GM18517 (cell line): ENCODE data around the gene URB2.
"Not testable (repeated sequence)": the region's sequence is repeated elsewhere in the genome, so short reads cannot be mapped to it uniquely, and the experiment has no call there.

ENCODE experiments used
- ATAC-seq: cut with Tn5 transposase; IDR thresholded peaks from one replicate; pipeline ENCODE4 v1.9.1; 2021; ENCODE audit warnings: mild to moderate bottlenecking, moderate library complexity; ENCODE audit not compliant: unreplicated experiment

Gene URB2

DNA sequence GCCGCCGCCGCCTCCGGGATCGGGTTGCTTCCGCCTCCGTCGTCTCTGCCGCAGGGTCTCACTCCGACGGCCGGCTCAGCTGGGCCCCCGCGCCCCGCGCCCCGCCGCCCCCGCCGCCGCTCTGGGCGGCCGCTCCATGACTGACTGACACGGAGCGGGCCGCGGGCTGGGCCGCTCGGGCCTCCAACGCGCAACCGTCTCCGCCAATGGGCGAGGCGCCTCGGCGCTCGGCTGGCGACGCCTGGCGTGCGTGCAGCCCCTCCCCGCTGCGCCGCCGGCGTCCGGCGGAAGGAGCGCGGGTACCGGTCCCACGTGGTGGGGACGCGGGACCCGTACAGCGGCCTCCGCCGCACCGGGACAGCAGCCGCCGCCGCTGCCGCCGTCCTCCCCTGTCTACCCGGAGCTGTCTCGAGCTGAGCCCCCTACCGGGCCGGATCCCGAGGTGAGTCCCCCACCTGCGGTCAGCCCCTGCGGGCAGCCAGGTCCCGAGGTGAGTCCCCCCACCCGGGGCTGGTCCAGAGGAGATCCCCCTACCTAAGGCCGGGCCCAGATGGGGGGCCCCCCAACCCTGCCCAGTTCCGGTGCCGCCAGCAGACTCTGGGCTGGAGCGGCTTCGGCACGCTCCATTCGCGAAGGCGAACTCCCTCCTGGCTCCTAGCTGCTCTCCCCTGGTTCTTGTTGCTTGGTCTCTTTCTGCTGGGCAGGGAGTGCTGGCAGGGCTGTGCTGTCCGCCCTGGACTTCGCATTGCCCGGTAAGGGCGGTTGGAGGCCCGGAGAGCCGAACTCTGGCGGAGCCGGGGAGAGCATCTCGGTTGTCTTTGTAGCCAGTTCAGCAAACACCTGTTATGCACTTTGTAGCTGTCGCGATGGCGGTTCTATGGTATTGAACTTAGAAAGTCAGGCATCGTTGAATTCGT lies at the start of gene URB2, which contains the start of gene TAF5L:
TSS of gene URB2 (plus strand) at position 333 of the 917 bp plus-strand sequence. CDS start 1,387 bp downstream, outside the sequence.
TSS of gene TAF5L (minus strand) at position 208 of the 917 bp plus-strand sequence. CDS start 11,640 bp downstream, outside the sequence.
- peak; percentile 79 for ATAC-seq

DNA sequence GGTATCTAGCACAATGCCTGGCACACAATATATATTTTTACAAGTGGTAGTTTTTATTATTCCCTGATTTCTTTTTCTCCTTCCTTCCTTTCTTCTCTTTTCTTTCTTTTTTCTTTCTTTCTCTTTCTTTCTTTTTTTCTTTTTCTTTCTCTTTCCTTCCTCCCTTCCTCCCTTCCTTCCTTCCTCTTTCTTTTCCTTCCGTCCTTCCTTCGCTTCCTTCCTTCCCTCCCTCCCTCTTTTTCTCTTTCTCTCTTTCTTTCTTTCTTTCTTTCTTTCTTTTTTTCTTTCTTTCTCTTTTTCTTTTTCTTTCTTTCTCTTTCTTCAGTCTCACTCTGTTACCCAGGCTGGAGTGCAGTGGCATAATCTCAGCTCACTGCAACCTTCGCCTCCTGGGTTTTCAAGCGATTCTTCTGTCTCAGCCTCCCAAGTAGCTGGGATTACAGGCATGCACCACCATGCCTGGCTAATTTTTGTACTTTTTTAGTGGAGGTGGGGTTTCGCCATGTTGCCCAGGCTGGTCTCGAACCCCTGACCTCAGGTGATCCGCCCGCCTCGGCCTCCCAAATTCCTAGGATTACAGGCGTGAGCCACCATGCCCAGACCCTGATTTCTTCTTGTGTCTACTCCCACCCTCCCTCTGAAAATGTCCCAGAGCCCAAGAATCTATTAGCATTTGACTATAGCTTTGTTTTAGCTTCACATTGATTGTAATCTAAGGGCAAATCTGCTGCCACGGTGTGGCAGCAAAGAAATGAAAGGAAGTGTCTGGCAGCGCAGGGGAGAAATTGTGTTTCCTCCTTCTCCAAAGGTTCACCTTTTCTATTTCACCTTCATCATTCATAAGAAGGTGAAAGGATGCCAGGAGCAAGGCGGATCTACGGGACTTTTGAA lies 47.6 kb upstream of the URB2 start:
- ATAC-seq: no peak

DNA sequence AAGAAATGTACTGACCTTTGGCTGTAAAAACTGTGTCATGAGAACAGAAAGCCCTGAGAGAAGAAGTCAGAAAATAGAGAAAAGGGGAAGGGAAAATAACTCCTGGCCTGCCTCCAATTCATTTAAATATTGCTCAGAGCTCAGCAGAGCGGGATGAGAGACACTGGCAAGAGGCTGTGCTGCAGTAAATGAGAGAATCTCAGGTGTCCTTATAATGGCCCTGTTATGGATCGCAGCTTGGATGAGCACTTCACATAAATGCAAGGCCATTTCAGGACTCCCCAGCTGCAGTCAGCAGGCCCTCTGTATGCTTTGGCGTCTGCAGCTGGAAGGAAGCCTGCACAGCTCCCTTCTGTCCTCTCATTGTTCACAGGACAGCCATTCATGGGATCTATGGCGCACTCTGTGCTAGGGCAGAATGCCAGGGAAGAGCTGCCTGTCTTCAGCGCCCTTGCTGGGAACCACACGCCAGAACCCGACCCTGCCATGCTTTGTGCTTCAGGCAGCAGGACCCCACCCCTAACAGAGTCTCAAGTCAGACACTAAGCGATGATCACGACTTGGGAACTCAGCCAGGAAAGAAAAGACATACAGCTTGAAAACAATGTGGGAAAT lies 46.9 kb upstream of the URB2 start:
- peak; percentile 69 for ATAC-seq

DNA sequence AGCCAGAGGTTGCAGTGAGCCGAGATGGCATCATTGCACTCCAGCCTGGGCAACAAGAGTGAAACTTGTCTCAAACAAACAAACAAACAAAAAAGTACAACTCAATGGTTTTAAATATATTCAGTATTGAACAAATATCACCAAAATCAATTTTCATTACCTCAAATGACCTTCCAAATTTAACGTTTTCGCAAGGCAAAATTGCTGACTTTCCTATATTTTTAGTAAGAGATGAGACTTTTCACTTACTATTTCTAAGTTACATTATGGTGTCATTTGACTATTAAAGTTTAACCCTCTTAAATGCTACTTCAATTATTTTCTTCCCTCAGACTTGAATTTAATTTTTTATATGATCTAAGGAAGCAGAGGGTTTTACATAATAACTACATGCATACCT lies 44.6 kb upstream of the URB2 start:
- no peak for ATAC-seq

DNA sequence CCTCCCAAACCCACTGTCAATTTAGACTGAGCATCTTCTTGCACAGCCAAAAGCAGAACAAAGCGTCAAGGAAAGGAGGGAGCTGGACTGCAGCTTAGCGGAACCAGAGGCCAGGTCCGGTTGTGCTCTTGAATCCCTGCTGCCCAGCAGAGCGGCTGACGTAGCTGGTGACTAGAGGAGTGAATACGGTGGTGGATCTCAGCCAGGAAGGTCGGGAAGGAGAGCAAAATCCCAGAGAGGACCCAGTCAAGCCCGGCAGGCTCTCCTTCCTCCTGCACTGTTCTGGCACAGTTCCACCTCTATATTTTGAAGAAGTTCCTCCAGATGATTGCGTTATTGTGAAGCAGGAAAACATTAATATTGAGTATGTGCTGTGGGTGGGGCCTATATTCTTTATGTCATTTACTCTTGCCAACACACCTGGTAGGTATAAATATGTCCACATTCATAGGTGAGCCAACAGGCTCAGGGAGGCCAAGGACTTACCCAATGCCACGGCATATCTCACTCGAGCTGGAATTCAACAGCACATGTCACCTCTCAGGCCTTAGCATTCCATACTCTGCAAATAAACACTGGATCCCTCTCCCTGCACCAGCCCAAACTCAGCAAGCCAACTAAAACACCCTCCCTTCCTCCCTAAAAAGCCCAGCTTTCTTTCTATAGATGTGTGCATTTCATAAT lies 43.9 kb upstream of the URB2 start:
- no peak for ATAC-seq

DNA sequence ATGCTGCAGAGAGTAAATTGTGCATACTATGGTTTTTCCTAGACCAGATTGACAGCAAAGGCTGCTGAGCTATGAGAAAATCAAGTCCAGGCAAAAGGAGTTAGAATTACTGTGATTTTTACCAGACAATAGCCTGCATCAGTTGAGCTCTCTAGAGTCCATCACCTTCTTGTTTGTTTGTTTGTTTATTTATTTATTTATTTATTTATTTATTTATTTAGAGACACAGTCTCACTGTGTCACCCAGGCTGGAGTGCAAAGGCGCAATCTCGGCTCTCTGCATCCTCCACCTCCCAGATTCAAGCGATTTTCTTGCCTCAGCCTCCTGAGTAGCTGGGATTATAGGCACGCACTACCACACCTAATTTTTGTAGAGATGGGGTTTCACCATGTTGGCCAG lies 43.3 kb upstream of the URB2 start:
- ATAC-seq: no peak

DNA sequence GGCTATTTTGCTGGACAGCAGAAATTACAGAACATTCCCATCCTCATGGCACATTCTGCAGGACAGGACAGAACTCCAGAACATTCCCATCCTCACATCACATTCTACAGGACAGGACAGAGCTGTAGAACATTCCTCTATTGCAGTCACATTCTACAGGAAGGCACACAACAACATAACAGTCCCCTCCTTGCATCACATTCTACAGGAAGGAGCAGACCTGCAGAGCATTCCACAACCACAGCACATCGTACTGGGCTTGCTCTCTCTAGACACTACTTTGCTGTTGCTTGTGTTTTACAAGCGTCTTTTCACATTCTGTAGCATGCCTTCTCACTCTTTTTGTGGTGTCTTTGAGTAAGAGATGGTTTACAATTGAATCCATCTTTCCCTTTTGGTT lies 40.7 kb upstream of the URB2 start:
- no peak for ATAC-seq

DNA sequence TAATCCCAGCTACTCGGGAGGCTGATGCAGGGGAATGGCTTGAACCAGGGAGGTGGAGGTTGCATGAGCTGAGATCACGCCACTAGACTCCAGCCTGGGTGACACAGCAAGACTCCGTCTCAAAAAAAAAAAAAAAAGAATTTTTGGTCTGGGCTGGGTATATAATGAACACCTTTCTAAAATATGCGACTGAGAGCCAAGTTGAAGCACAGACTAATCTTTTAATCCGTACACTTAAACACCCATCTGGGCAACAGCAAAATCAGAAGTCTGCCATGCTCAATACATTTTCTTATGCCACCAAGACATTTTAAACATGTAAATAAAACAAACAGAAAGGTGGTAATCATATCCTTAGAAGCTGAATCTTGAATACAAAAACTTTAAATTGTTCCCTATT lies 35.9 kb upstream of the URB2 start:
- ATAC-seq: no peak

DNA sequence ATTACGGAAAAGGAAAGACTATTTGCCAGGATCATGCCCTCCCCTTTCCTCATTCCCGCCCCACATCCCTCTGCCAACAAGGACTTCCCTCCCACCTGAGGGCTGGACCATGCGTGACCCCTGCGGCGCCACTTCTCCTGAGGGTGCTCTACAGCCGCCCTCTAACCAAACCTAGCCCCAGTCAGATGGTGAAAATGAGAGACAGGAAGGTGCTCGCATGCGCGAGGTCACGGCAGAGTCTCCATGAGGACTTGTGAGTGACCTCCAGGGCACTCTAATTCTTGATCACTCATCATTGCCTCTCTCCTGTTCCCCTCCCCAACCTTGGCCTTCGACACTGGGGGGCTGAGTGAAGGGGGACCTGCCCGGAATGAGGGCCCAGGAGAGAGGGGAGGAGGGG lies 32.2 kb upstream of the URB2 start:
- ATAC-seq: no peak

DNA sequence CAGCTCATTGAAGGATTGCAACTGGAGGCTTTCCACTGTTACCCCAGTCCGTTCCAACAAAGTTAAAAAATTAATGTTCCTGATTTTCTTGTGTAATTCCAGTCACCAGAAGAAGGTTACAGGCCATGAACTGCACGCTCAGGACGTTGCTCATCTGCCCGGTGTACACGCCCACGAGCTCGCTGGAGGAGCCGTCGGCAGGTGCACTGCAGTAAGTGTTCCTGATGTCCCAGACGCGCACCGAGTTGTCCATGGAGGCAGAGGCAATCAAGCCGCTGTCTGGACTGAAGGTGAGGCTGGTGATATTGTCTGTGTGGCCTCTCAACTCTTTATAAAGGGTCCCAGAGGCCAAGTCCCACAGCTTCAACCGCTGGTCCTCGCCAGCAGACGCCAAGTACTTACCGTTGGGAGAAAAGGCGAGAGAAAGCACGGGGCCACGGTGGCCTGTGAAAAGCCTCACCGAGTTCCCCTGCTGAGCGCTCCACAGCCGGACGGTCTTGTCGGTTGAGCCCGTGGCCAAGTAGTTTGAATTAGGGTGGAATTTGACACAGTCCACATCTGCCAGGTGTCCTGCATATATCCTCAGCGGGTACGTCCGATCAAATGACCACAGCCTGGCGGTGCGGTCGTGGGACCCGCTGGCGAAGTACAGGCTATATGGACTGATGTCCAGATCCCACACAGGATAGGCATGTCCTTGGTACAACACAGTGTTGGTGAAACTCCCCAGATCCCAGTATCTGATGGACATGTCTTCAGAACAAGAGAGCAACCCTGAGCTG lies 31.6 kb upstream of the URB2 start:
- no peak for ATAC-seq

DNA sequence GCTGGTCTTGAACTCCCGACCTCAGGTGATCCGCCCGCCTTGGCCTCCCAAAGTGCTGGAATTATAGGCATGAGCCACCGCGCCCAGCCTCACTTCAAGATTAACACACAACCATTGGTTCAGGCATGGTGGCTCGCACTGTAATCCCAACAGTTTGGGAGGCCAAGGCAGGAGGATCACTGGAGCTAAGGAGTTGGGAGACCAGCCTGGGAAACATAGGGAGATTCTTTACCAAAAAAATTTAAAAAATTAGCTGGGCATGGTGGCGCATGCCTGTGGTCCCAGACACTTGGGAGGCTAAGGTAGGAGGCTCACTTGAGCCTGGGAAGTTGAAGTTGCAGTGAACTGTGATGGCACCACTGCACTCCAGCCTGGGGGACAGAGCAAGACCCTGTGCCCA lies 30.2 kb upstream of the URB2 start:
- ATAC-seq: not testable (repeated sequence)

DNA sequence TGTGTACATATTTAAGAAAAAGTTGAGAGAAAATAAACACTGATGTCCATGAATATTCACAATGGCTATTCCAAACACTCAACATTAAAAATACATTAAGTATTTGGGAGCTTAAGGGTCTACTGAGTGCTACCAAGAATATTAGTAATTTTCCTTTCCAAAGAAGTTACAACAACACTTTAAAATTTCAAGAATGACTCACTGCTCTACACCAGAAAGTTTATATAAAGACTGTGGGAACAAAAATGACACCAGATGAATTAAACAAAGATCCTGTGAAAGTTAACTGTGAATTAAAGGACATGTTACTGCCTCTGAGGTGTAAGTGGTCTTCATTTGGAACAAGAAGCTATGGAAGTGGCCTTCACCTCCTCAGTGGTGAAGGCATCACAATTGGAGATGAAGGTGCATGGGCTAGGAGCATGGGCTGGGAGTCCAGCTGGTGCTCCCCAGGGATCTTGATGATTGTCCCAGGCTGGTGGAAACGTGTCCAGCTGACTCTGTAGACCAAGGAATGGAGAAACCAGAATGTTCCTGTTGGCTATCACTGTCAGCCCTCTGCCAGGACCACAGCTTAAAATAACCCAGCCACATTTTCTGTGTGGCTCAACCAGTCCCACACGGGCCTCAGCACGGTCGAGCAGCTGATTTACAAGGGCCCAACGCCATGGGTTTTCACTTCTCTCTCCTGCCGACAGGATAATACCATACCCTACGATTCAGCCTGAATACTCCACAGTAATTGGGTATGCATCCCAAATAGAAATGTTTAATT lies 28.9 kb upstream of the URB2 start:
- ATAC-seq: no peak

DNA sequence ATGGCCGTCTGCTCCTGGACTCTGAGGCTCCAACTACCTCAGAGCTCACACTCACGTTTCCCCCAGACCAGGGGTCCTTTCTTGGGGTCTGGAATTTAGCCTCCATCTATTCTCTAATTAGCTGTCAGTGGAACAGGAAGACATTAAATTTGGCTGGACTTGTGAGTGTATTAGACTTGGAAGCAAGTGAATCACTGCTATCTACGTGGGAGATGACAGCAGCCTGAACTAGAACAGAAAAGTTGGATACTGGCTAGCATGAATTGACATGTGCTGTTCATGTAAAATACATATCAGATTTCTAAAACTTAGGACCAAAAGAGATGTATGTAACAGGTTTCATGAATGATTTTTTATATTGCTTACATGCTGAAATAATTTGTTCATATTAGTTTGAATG lies 28.2 kb upstream of the URB2 start:
- no peak for ATAC-seq

DNA sequence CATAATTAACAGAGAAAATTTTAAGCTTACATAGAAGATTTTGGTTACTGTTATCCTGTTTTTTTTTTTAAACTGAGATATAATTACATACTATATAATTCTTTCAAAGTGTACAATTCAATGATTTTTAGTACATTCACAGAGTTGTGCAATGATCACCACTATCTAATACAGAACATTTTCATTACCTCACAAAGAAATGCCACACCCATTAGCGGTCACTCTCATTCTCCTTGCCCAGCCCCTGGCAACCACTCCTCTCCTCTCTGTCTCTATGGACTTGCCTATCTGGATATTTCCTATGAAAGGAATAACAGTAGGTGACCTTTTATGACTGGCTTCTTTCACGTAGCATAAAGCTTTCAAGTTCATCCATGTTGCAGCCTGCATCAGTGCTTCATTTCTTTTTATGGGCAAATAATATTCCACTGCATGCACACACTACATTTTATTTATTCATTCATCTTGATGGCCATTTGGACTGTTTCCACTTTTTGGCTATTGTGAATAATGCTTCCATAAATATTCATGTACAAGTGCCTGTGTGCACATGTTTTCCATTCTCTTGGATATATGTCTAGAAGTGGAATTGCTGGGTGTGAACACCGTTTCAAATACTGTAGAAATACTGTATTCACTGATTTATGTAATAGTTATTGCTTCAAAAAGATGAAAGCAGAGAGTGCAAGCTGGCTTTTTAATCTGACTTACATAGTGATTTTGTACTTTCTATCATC lies 26.7 kb upstream of the URB2 start:
- no peak for ATAC-seq

DNA sequence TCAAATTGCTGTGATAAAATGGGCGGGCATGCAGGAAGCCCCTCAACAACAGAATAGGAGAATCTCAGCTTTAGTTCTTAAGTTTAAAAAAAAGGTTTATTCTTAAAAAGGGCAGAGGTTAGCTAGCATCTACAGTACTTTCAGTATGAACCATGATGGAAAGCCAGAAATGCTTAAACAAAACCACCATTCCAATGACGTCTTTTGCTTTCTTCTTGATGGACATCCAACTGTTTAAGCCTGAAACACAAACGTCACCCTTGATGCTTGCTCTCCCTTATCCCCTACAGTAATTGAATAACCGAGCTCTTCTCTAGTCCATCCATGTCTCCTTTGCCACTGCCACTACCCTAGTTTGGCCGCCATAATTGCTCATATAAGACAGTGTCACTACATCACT lies 25.8 kb upstream of the URB2 start:
- ATAC-seq: no peak

DNA sequence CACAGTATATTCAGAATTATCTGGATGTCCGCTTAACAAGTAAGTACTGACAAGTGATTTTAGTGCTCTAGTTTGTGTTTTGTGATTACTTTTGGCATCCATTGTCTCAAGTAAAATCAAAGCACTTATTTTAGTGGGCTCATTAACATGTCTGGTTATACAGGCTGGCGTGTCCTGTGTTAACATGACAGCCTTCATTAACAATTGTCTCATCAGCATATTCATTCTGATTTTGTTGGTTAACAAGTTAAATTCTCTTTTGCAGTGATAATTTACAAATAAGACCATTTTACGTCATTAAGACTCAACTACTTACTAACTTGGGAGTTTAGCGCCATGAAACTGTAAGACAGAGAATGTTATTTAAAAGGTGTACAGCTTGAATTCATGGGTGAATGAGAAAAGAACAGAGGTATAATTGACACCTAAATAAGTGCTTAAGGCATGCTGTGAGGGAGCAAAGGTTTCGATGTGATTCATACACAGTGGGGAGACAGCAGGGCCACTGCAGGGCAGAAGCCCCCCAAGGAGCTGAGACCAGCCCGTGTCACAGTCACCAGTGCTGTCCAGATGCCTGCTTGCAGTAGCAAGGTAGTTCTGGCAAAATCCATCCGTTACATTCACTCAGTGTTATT lies 22.6 kb upstream of the URB2 start:
- no peak for ATAC-seq

DNA sequence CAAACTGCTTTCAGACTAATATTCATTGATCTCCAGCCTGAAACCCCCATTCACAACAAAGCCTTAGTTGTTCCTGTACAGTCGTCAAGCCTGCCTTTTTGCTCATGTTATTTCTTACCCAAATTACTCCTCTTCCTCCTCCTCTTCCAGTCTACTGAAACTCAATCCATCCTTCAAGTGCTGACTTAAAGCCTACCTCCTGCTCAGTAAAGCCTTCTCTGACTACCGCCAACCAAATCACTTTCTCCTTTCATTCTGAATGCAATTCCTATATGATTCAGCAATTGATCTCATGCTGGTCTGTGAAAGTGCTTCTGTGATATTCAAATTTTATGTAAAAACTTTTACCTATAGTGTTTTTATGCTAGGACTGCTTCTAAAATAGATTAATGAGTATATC lies 18.7 kb upstream of the URB2 start:
- ATAC-seq: no peak

DNA sequence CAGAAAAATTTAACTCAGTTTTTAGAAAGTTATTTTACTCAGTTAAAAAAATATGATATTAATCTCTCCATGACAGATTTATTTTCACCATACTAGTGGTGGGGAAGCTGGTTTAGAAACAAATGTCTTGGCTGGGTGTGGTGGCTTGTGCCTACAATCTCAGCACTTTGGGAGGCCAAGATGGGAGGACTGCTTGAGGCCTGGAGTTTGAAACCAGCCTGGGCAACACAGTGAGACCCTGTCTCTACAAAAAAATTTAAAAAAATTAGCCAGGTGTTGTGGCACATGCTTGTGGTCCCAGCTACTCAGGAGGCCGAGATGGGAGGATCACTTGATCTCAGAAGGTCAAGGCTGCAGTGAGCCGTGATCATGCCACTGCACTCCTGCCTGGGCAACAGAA lies 17.5 kb upstream of the URB2 start:
- no peak for ATAC-seq
